Fibroblast of upper back skin (primary cell): ENCODE measurements around the gene LYPD6.

Source experiments
- DNase-seq: peaks from one replicate; pipeline ENCODE4 v3.0.0-alpha.2; 2013

The LYPD6 gene

GRCh38 chr2:149353421-149353820, 23.0 kb downstream of the LYPD6 start:
- DNase-seq: no peak

GRCh38 chr2:149355716-149356422, 25.5 kb downstream of the LYPD6 start:
- no peak for DNase-seq

- DNase-seq: no peak
Observed at GRCh38 chr2:149357058-149357457, 26.7 kb downstream of the LYPD6 start.

- no peak for DNase-seq
Observed at GRCh38 chr2:149360106-149360505, 29.7 kb downstream of the LYPD6 start.

- peak; percentile 70 for DNase-seq
Observed at GRCh38 chr2:149363958-149364357, 33.6 kb downstream of the LYPD6 start.

GRCh38 chr2:149364839-149365238, 34.5 kb downstream of the LYPD6 start:
- DNase-seq: no peak

- peak; percentile 75 for DNase-seq
Observed at GRCh38 chr2:149365931-149366583, 35.7 kb downstream of the LYPD6 start.

- no peak for DNase-seq
Observed at GRCh38 chr2:149370061-149370775, 39.8 kb downstream of the LYPD6 start.

- no peak for DNase-seq
Observed at GRCh38 chr2:149371476-149371875, 41.1 kb downstream of the LYPD6 start.

GRCh38 chr2:149375801-149376361, 45.5 kb downstream of the LYPD6 start:
- peak; percentile 39 for DNase-seq

GRCh38 chr2:149380205-149380604, 49.8 kb downstream of the LYPD6 start:
- no peak for DNase-seq

GRCh38 chr2:149383340-149383739, 53.0 kb downstream of the LYPD6 start:
- peak; percentile 91 for DNase-seq

GRCh38 chr2:149385350-149385749, 55.0 kb downstream of the LYPD6 start:
- no peak for DNase-seq

- no peak for DNase-seq
Observed at GRCh38 chr2:149387411-149387810, 57.0 kb downstream of the LYPD6 start.

GRCh38 chr2:149388120-149388816, 57.9 kb downstream of the LYPD6 start:
- DNase-seq: no peak

- no peak for DNase-seq
Observed at GRCh38 chr2:149389506-149390167, 59.2 kb downstream of the LYPD6 start.

GRCh38 chr2:149393614-149394013, 63.2 kb downstream of the LYPD6 start:
- no peak for DNase-seq

GRCh38 chr2:149394864-149395263, 64.5 kb downstream of the LYPD6 start:
- DNase-seq: peak; percentile 45

- no peak for DNase-seq
Observed at GRCh38 chr2:149399934-149400615, 69.7 kb downstream of the LYPD6 start.

- peak; percentile 85 for DNase-seq
Observed at GRCh38 chr2:149400997-149401396, 70.6 kb downstream of the LYPD6 start.

GRCh38 chr2:149409506-149409905, 79.1 kb downstream of the LYPD6 start:
- DNase-seq: no peak
